Vagina (tissue), 2 donors: Measurements from ENCODE around the gene TMEM266.

Experiments used
- POLR2AphosphoS5 ChIP-seq, 2 donors: sonication (generic); formaldehyde crosslinking; IDR thresholded peaks; one replicate each; pipeline ENCODE4 v1.9.0; 2017; ENCODE audit warnings: antibody characterized with exemption in 2 of 2, mild to moderate bottlenecking in 2 of 2, low read depth in 1 of 2; ENCODE audit not compliant: insufficient read depth in 1 of 2
- TF ChIP-seq, protein P1 (sequence below), 3 experiments: fragments of 450-650 bp in 2 of 3; fragments of 200-600 bp in 1 of 3; sonication (generic) in 1 of 3; IDR thresholded peaks; one replicate each; pipeline ENCODE4 v1.5.1; 2017 to 2019; ENCODE audit warnings: antibody characterized with exemption in 3 of 3, mild to moderate bottlenecking in 2 of 3, moderate library complexity in 2 of 3

DNA sequence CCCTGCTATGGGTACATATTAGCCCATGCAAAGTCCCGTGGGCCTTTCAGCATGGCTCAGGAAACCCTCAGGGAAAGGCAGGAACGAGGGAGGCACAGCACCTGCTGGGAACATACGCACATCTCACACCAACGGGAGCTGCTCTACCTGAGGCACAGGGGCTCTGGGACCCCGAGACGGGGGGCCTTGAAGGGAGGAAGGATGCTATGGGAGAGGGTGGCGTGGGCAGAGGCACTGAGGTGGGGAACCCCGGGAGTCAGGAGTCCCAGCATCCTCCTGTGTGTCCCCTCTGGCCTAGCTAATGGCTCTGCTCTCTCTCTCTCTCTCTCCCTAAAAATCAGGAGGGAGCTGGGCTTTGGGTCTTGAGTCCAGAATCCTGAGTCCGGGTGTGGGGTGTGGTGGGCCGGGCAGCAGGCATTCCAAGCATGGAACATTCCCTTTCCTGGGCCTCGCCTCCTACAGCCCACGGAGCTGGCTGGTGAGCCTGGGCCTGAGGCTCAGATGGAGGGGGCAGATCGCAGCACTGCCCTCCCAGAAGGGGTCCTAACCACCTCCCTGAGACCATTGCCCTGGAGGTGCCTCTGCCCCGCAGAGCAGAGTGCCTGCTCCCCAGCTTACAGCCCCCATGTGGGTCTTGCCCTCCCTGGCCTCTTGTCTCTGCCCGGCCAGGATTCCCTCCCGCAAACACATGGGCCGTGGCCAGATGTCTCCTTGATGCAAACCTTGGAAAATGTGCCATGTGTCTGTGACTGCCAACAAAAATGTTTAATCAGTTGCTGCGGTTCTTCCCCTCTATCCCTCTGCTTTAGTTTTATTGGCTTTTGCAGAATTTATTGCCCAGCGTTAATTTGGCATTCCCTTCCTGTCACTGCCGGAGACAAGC lies 101.6 kb downstream of the TMEM266 start:
- TF ChIP-seq, protein P1, sequence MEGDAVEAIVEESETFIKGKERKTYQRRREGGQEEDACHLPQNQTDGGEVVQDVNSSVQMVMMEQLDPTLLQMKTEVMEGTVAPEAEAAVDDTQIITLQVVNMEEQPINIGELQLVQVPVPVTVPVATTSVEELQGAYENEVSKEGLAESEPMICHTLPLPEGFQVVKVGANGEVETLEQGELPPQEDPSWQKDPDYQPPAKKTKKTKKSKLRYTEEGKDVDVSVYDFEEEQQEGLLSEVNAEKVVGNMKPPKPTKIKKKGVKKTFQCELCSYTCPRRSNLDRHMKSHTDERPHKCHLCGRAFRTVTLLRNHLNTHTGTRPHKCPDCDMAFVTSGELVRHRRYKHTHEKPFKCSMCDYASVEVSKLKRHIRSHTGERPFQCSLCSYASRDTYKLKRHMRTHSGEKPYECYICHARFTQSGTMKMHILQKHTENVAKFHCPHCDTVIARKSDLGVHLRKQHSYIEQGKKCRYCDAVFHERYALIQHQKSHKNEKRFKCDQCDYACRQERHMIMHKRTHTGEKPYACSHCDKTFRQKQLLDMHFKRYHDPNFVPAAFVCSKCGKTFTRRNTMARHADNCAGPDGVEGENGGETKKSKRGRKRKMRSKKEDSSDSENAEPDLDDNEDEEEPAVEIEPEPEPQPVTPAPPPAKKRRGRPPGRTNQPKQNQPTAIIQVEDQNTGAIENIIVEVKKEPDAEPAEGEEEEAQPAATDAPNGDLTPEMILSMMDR (IDR thresholded peaks at IDR 0.05) = no peak
- TF ChIP-seq POLR2AphosphoS5 (IDR thresholded peaks at IDR 0.05; ENCODE audit: insufficient read depth in 1 of 2, low read depth in 1 of 2) = no peak
